IMR-90 (cell line): ENCODE data around the gene WDR27. TPM values are rescaled to one million over a fixed set of nuclear protein-coding genes. Genes with fewer than 3 reads are reported as not detected.
"Not testable (repeated sequence)": the region's sequence is repeated elsewhere in the genome, so short reads cannot be mapped to it uniquely, and the experiment has no call there.

Source experiments
- ATAC-seq: fragments of 200-7000 bp; cut with Tn5 transposase; 2 replicates; pipeline ENCODE4 v1.9.1; 2020; ENCODE audit warnings: low read depth, mild to moderate bottlenecking, moderate library complexity
- BruUV-seq: library from RNA; stranded (reverse); fragments of 400-500 nt; replicated peaks from 2 replicates; lab custom pipeline; 2021; lab: Mats Ljungman, UMichigan
- CTCF ChIA-PET: fragments of 300-600 bp; formaldehyde crosslinking; extraction: SDS; loops from one replicate; lab custom pipeline; 2021; ENCODE audit warnings: antibody characterized with exemption; lab: Yijun Ruan, JAX
- POLR2A ChIA-PET: fragments of 300-600 bp; sonication (Branson Sonifier 250); formaldehyde crosslinking; loops from one replicate; lab custom pipeline; 2022; ENCODE audit warnings: antibody characterized with exemption; ENCODE audit not compliant: unreplicated experiment; lab: Charles Lee
- DNase-seq: peaks from one replicate; pipeline ENCODE4 v3.0.0; 2013
- H2AFZ ChIP-seq: replicated peaks from 2 replicates; pipeline ENCODE3; 2013; ENCODE audit warnings: low read length, mild to moderate bottlenecking; ENCODE audit not compliant: poor library complexity
- H2AK5ac ChIP-seq: 2 replicates; pipeline ENCODE4 v1.6.1; 2013; ENCODE audit warnings: low read depth, low read length, inconsistent platforms
- H2AK9ac ChIP-seq: replicated peaks from 2 replicates; pipeline ENCODE3; 2013; ENCODE audit warnings: mild to moderate bottlenecking, low read depth, low read length, moderate library complexity; ENCODE audit not compliant: poor library complexity
- H2BK120ac ChIP-seq: 2 replicates; pipeline ENCODE4 v1.6.1; 2013; ENCODE audit warnings: low read depth, low read length, inconsistent platforms
- H2BK15ac ChIP-seq: 3 replicates; pipeline ENCODE4 v1.6.1; 2013; ENCODE audit warnings: low read depth, low read length, inconsistent platforms
- H2BK20ac ChIP-seq: 2 replicates; pipeline ENCODE4 v1.6.1; 2013; ENCODE audit warnings: low read depth, mild to moderate bottlenecking, inconsistent platforms, low read length, moderate library complexity
- H2BK5ac ChIP-seq: 2 replicates; pipeline ENCODE4 v1.6.1; 2013; ENCODE audit warnings: mild to moderate bottlenecking, low read depth, low read length, inconsistent platforms; ENCODE audit not compliant: poor library complexity, severe bottlenecking
- H3K14ac ChIP-seq: replicated peaks from 2 replicates; pipeline ENCODE4 v1.6.1; 2013; ENCODE audit warnings: low read depth, low read length, inconsistent platforms
- H3K18ac ChIP-seq: 2 replicates; pipeline ENCODE4 v1.6.1; 2013; ENCODE audit warnings: low read depth, low read length, control low read depth
- H3K23ac ChIP-seq: 2 replicates; pipeline ENCODE4 v1.6.1; 2013; ENCODE audit warnings: low read depth, low read length, inconsistent platforms
- H3K27ac ChIP-seq: 2 replicates; pipeline ENCODE4 v1.5.1; 2013; ENCODE audit warnings: mild to moderate bottlenecking, control low read depth, low read length; ENCODE audit not compliant: insufficient read depth
- H3K27me3 ChIP-seq: 2 replicates; pipeline ENCODE4 v1.6.1; 2013; ENCODE audit warnings: low read length; ENCODE audit not compliant: control insufficient read depth, insufficient read depth
- H3K36me3 ChIP-seq: 2 replicates; pipeline ENCODE4 v1.6.1; 2013; ENCODE audit warnings: low read length, mixed read lengths; ENCODE audit not compliant: control insufficient read depth, insufficient read depth
- H3K4ac ChIP-seq: 2 replicates; pipeline ENCODE4 v1.6.1; 2013; ENCODE audit warnings: low read depth, low read length, inconsistent platforms
- H3K4me1 ChIP-seq: 2 replicates; pipeline ENCODE4 v1.6.1; 2013; ENCODE audit warnings: low read length, mixed read lengths; ENCODE audit not compliant: control insufficient read depth, insufficient read depth
- H3K4me2 ChIP-seq: 2 replicates; pipeline ENCODE4 v1.6.1; 2013; ENCODE audit warnings: low read depth, mild to moderate bottlenecking, control low read depth, low read length, moderate library complexity
- H3K4me3 ChIP-seq: 2 replicates; pipeline ENCODE4 v1.5.1; 2013; ENCODE audit warnings: low read depth, mild to moderate bottlenecking, control low read depth, low read length, moderate library complexity; ENCODE audit not compliant: insufficient read depth
- H3K56ac ChIP-seq: 2 replicates; pipeline ENCODE4 v1.6.1; 2013; ENCODE audit warnings: low read length, inconsistent platforms; ENCODE audit not compliant: insufficient read depth; ENCODE audit errors: extremely low read depth
- H3K79me1 ChIP-seq, 2 experiments: 2 replicates each; pipeline ENCODE4 v1.6.1; 2013; ENCODE audit warnings: low read length in 2 of 2, inconsistent platforms in 1 of 2, low read depth in 1 of 2
- H3K9ac ChIP-seq: 2 replicates; pipeline ENCODE4 v1.6.1; 2013; ENCODE audit warnings: low read depth, low read length, control low read depth
- H3K9me1 ChIP-seq: 2 replicates; pipeline ENCODE4 v1.6.1; 2013; ENCODE audit warnings: low read length, inconsistent platforms; ENCODE audit not compliant: insufficient read depth
- H3K9me3 ChIP-seq: 2 replicates; pipeline ENCODE4 v1.6.1; 2013; ENCODE audit warnings: low read length; ENCODE audit not compliant: control insufficient read depth, insufficient read depth
- H4K20me1 ChIP-seq: 2 replicates; pipeline ENCODE4 v1.6.1; 2013; ENCODE audit warnings: low read length, inconsistent platforms; ENCODE audit not compliant: insufficient read depth
- H4K5ac ChIP-seq: 2 replicates; pipeline ENCODE4 v1.6.1; 2013; ENCODE audit warnings: mild to moderate bottlenecking, low read depth, low read length, control low read depth
- H4K8ac ChIP-seq, 2 experiments: 2 replicates each; pipeline ENCODE4 v1.6.1; 2013; ENCODE audit warnings: low read depth in 2 of 2, low read length in 2 of 2, control low read depth in 1 of 2, inconsistent platforms in 1 of 2
- H4K91ac ChIP-seq: 2 replicates; pipeline ENCODE4 v1.6.1; 2013; ENCODE audit warnings: low read depth, low read length, inconsistent platforms; ENCODE audit not compliant: insufficient read depth
- RAD21 ChIP-seq: IDR thresholded peaks from 2 replicates; pipeline ENCODE4 v1.6.1; 2012; ENCODE audit warnings: low read length, improper control_type of control experiment
- WGBS, 2 experiments: methylation state at CpG; one replicate each; pipeline versions ENCODE4 v1.1.5 to v1.1.7; 2013; ENCODE audit warnings: missing lambda C conversion rate in 2 of 2; ENCODE audit not compliant: insufficient read length in 1 of 2; ENCODE audit errors: extremely low coverage in 2 of 2; 5-methylcytosine and 5-hydroxymethylcytosine counted together
- dilution Hi-C: fragments of 300-500 bp; cut with HindIII; formaldehyde crosslinking; loops from one replicate; pipeline ENCODE4 v1.14.3; 2018; ENCODE audit warnings: low sequenced_read_pairs; ENCODE audit not compliant: unreplicated experiment
- in situ Hi-C: fragments of 300-500 bp; cut with MboI; formaldehyde crosslinking; loops from 3 replicates; pipeline ENCODE4 v1.14.3; 2019; ENCODE audit warnings: low sequenced_read_pairs, inconsistent platforms, mixed read lengths
- intact Hi-C: fragments of 100-400 bp; cut with micrococcal nuclease; formaldehyde crosslinking; loops from 2 replicates; pipeline ENCODE4 v1.10.0; 2022
- polyA plus RNA-seq, 3 experiments: library from polyadenylated mRNA; depleted of rRNA; stranded (reverse); fragments of >200 nt; gene quantifications; 2 replicates each; pipeline ENCODE4 v1.2.3, GENCODE V29; 2012; ENCODE audit warnings: low replicate concordance in 1 of 3
- total RNA-seq: library from RNA; depleted of rRNA; stranded (reverse); fragments of >200 nt; gene quantifications from 2 replicates; pipeline ENCODE4 v1.2.3, GENCODE V29; 2012
- TF ChIP-seq, protein P1 (sequence below): conservative IDR thresholded peaks from 2 replicates; pipeline ENCODE4 v1.5.1; 2012; ENCODE audit warnings: mild to moderate bottlenecking, low read depth, low read length, improper control_type of control experiment

WDR27 gene
- total and polyA plus RNA-seq, 2 of the 4 experiments (the other 2 are of a cell fraction): 7.0 to 18.5 TPM

DNA sequence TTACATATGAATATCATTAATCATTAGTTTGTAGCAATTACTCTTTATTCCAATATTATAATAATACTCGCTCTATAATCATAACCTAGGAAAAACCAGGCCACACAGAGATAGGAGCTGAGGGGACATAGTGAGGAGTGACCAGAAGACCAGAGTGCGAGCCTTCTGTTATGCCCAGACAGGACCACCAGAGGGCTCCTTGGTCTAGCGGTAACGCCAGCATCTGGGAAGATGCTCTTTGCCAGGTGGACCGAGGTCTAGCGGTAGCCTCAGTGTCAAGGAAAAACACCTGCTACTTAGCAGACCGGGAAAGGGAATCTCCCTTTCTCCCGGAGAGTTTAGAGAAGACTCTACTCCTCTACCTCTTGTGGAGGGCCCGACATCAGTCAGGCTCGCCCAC is 4.7 kb downstream of the WDR27 start:
- intact Hi-C loops, ATAC-seq, H3K4me1 ChIP-seq, H2AFZ ChIP-seq, dilution Hi-C loops, DNase-seq, H3K27me3 ChIP-seq, H4K91ac ChIP-seq, H3K18ac ChIP-seq, H3K4ac ChIP-seq, BruUV-seq, H3K9me1 ChIP-seq, H2BK120ac ChIP-seq, H2AK9ac ChIP-seq, H3K9me3 ChIP-seq, H3K36me3 ChIP-seq, CTCF ChIA-PET, H2AK5ac ChIP-seq, H2BK20ac ChIP-seq, H4K5ac ChIP-seq, H4K8ac ChIP-seq, H3K4me2 ChIP-seq, H3K9ac ChIP-seq, H3K23ac ChIP-seq, H2BK5ac ChIP-seq, POLR2A ChIA-PET, H3K56ac ChIP-seq, H4K20me1 ChIP-seq, H3K14ac ChIP-seq, H3K4me3 ChIP-seq, in situ Hi-C loops, H2BK15ac ChIP-seq, H3K27ac ChIP-seq: not testable (repeated sequence)
- peak; percentile 38; the same call in 1 of the 2 replicates for TF ChIP-seq RAD21
- TF ChIP-seq, protein P1, sequence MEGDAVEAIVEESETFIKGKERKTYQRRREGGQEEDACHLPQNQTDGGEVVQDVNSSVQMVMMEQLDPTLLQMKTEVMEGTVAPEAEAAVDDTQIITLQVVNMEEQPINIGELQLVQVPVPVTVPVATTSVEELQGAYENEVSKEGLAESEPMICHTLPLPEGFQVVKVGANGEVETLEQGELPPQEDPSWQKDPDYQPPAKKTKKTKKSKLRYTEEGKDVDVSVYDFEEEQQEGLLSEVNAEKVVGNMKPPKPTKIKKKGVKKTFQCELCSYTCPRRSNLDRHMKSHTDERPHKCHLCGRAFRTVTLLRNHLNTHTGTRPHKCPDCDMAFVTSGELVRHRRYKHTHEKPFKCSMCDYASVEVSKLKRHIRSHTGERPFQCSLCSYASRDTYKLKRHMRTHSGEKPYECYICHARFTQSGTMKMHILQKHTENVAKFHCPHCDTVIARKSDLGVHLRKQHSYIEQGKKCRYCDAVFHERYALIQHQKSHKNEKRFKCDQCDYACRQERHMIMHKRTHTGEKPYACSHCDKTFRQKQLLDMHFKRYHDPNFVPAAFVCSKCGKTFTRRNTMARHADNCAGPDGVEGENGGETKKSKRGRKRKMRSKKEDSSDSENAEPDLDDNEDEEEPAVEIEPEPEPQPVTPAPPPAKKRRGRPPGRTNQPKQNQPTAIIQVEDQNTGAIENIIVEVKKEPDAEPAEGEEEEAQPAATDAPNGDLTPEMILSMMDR: 0 out of 2 replicates have a peak, but pooled peaks have one; percentile 28
- no CpG with 5 or more reads among the region's 10 CpGs for WGBS, 2 experiments
- peaks cover 33 to 56% of the 10 kb centered on the region in 2 experiments for H3K79me1 ChIP-seq
